Measurements from ENCODE around the gene MMAB.

DNA sequence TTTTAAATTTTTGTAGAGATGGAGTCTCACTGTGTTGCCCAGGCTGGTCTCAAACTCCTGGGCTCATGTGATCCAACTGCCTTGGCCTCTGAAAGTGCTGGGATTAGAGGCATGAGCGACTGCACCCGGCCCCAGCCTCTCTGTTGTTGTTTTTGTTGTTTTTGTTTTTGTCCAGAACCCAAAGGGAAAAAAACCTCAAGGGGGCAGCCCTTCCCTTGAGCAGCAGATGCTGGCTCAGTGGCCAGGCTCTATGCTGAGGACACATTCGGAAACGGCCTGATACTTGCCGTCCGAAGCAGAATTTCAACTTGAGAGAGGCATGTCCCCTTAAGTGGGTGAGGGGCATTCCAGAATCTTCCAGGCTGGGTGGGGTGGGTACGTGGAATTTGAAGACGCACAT, 7.0 kb upstream of the MMAB start:
- TF ChIP-seq, protein P1, sequence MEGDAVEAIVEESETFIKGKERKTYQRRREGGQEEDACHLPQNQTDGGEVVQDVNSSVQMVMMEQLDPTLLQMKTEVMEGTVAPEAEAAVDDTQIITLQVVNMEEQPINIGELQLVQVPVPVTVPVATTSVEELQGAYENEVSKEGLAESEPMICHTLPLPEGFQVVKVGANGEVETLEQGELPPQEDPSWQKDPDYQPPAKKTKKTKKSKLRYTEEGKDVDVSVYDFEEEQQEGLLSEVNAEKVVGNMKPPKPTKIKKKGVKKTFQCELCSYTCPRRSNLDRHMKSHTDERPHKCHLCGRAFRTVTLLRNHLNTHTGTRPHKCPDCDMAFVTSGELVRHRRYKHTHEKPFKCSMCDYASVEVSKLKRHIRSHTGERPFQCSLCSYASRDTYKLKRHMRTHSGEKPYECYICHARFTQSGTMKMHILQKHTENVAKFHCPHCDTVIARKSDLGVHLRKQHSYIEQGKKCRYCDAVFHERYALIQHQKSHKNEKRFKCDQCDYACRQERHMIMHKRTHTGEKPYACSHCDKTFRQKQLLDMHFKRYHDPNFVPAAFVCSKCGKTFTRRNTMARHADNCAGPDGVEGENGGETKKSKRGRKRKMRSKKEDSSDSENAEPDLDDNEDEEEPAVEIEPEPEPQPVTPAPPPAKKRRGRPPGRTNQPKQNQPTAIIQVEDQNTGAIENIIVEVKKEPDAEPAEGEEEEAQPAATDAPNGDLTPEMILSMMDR (IDR thresholded peaks at IDR 0.05), result peak; percentile 37
- no peak for TF ChIP-seq EZH2 (IDR thresholded peaks at IDR 0.05)
